Measurements from ENCODE around the gene SEMA3B.
"Not testable (repeated sequence)": the region's sequence is repeated elsewhere in the genome, so short reads cannot be mapped to it uniquely, and the experiment has no call there.

The SEMA3B gene

GRCh38 chr3:50260027-50260941 is 8.7 kb upstream of the SEMA3B start:
- Mint-ChIP-seq H3K27me3 (ENCODE audit: low read depth) (no peaks in the 10 kb centered on the region), H3K4me1 (ENCODE audit: low read depth) (peaks cover 5% of the 10 kb centered on the region), H3K36me3 (ENCODE audit: low read depth) (peaks cover 23% of the 10 kb centered on the region), H3K4me3 (peak overlapping the region; percentile 25), H3K9me3 (no peaks in the 10 kb centered on the region), H3K27ac (peak overlapping the region; percentile 72)

- no peaks in the 10 kb centered on the region for H3K27me3 Mint-ChIP-seq (ENCODE audit: low read depth)
- no peak overlapping the region for H3K4me3 Mint-ChIP-seq
- H3K27ac Mint-ChIP-seq: no peak overlapping the region
Observed at GRCh38 chr3:50260942-50261441, 8.0 kb upstream of the SEMA3B start.

GRCh38 chr3:50261505-50261904 is 7.4 kb upstream of the SEMA3B start:
- no peaks in the 10 kb centered on the region for H3K27me3 Mint-ChIP-seq (ENCODE audit: low read depth)

More at GRCh38 chr3:50260942-50261441, 8.0 kb upstream of the SEMA3B start:
- Mint-ChIP-seq H3K9me3 (no peaks in the 10 kb centered on the region), H3K4me1 (ENCODE audit: low read depth) (peaks cover 5% of the 10 kb centered on the region), H3K36me3 (ENCODE audit: low read depth) (peaks cover 23% of the 10 kb centered on the region)

GRCh38 chr3:50262200-50262599 is 6.7 kb upstream of the SEMA3B start:
- not testable (repeated sequence) for H3K27ac Mint-ChIP-seq; H3K27me3 Mint-ChIP-seq (ENCODE audit: low read depth); H3K4me1 Mint-ChIP-seq (ENCODE audit: low read depth); H3K4me3 Mint-ChIP-seq; H3K9me3 Mint-ChIP-seq
- peaks cover 12% of the 10 kb centered on the region for H3K36me3 Mint-ChIP-seq (ENCODE audit: low read depth)

More at GRCh38 chr3:50261505-50261904, 7.4 kb upstream of the SEMA3B start:
- peaks cover 18% of the 10 kb centered on the region for H3K36me3 Mint-ChIP-seq (ENCODE audit: low read depth)
- H3K27ac Mint-ChIP-seq: no peak overlapping the region
- H3K9me3 Mint-ChIP-seq: no peaks in the 10 kb centered on the region
- peaks cover 5% of the 10 kb centered on the region for H3K4me1 Mint-ChIP-seq (ENCODE audit: low read depth)
- no peak overlapping the region for H3K4me3 Mint-ChIP-seq

GRCh38 chr3:50262778-50263177 is 6.2 kb upstream of the SEMA3B start:
- Mint-ChIP-seq H3K27me3 (ENCODE audit: low read depth) (peaks cover 4% of the 10 kb centered on the region), H3K36me3 (ENCODE audit: low read depth) (peaks cover 8% of the 10 kb centered on the region), H3K4me1 (ENCODE audit: low read depth) (peaks cover 5% of the 10 kb centered on the region), H3K4me3 (no peak overlapping the region), H3K27ac (no peak overlapping the region), H3K9me3 (no peaks in the 10 kb centered on the region)

- Mint-ChIP-seq H3K36me3 (ENCODE audit: low read depth) (peaks cover 3% of the 10 kb centered on the region), H3K9me3 (no peaks in the 10 kb centered on the region), H3K27ac (no peak overlapping the region), H3K4me3 (no peak overlapping the region), H3K27me3 (ENCODE audit: low read depth) (peaks cover 14% of the 10 kb centered on the region), H3K4me1 (ENCODE audit: low read depth) (peaks cover 5% of the 10 kb centered on the region)
Observed at GRCh38 chr3:50263478-50264382, 5.2 kb upstream of the SEMA3B start.

GRCh38 chr3:50264383-50264963 is 4.5 kb upstream of the SEMA3B start:
- Mint-ChIP-seq H3K4me3 (no peak overlapping the region), H3K4me1 (ENCODE audit: low read depth) (peaks cover 3% of the 10 kb centered on the region), H3K27me3 (ENCODE audit: low read depth) (peaks cover 14% of the 10 kb centered on the region), H3K36me3 (ENCODE audit: low read depth) (no peaks in the 10 kb centered on the region), H3K27ac (no peak overlapping the region), H3K9me3 (no peaks in the 10 kb centered on the region)

- Mint-ChIP-seq H3K27me3 (ENCODE audit: low read depth) (peaks cover 14% of the 10 kb centered on the region), H3K9me3 (no peaks in the 10 kb centered on the region), H3K36me3 (ENCODE audit: low read depth) (no peaks in the 10 kb centered on the region), H3K4me1 (ENCODE audit: low read depth) (no peaks in the 10 kb centered on the region), H3K4me3 (no peak overlapping the region), H3K27ac (no peak overlapping the region)
Observed at GRCh38 chr3:50264964-50265485, 3.9 kb upstream of the SEMA3B start.

GRCh38 chr3:50265571-50265970 is 3.4 kb upstream of the SEMA3B start:
- H3K9me3 Mint-ChIP-seq: no peaks in the 10 kb centered on the region
- peaks cover 14% of the 10 kb centered on the region for H3K27me3 Mint-ChIP-seq (ENCODE audit: low read depth)
- no peaks in the 10 kb centered on the region for H3K36me3 Mint-ChIP-seq (ENCODE audit: low read depth)
- no peak overlapping the region for H3K4me3 Mint-ChIP-seq
- H3K4me1 Mint-ChIP-seq (ENCODE audit: low read depth): no peaks in the 10 kb centered on the region
- H3K27ac Mint-ChIP-seq: no peak overlapping the region

GRCh38 chr3:50266017-50266416 is 2.9 kb upstream of the SEMA3B start:
- no peaks in the 10 kb centered on the region for H3K36me3 Mint-ChIP-seq (ENCODE audit: low read depth)
- no peaks in the 10 kb centered on the region for H3K9me3 Mint-ChIP-seq
- H3K27ac Mint-ChIP-seq: no peak overlapping the region
- no peak overlapping the region for H3K4me3 Mint-ChIP-seq
- no peaks in the 10 kb centered on the region for H3K4me1 Mint-ChIP-seq (ENCODE audit: low read depth)
- peaks cover 14% of the 10 kb centered on the region for H3K27me3 Mint-ChIP-seq (ENCODE audit: low read depth)

- Mint-ChIP-seq H3K36me3 (ENCODE audit: low read depth) (no peaks in the 10 kb centered on the region), H3K4me3 (no peak overlapping the region)
Observed at GRCh38 chr3:50266836-50267235, 2.1 kb upstream of the SEMA3B start.

GRCh38 chr3:50267280-50267913 is 1.6 kb upstream of the SEMA3B start:
- Mint-ChIP-seq H3K4me3 (no peak overlapping the region), H3K4me1 (ENCODE audit: low read depth) (peaks cover 7% of the 10 kb centered on the region), H3K9me3 (no peaks in the 10 kb centered on the region), H3K27ac (no peak overlapping the region), H3K27me3 (ENCODE audit: low read depth) (peaks cover 14% of the 10 kb centered on the region), H3K36me3 (ENCODE audit: low read depth) (no peaks in the 10 kb centered on the region)

More at GRCh38 chr3:50266836-50267235, 2.1 kb upstream of the SEMA3B start:
- no peaks in the 10 kb centered on the region for H3K9me3 Mint-ChIP-seq
- H3K27me3 Mint-ChIP-seq (ENCODE audit: low read depth): peaks cover 14% of the 10 kb centered on the region
- H3K27ac Mint-ChIP-seq: no peak overlapping the region
- H3K4me1 Mint-ChIP-seq (ENCODE audit: low read depth): peaks cover 4% of the 10 kb centered on the region

GRCh38 chr3:50268276-50268675 is 671 bp upstream of the SEMA3B start:
- H3K27ac Mint-ChIP-seq: no peak overlapping the region
- no peak overlapping the region for H3K4me3 Mint-ChIP-seq
- no peaks in the 10 kb centered on the region for H3K36me3 Mint-ChIP-seq (ENCODE audit: low read depth)
- H3K4me1 Mint-ChIP-seq (ENCODE audit: low read depth): peaks cover 9% of the 10 kb centered on the region
- H3K9me3 Mint-ChIP-seq: no peaks in the 10 kb centered on the region
- peaks cover 18% of the 10 kb centered on the region for H3K27me3 Mint-ChIP-seq (ENCODE audit: low read depth)

GRCh38 chr3:50269460-50269859 is 513 bp downstream of the SEMA3B start:
- Mint-ChIP-seq H3K4me1 (ENCODE audit: low read depth) (peaks cover 13% of the 10 kb centered on the region), H3K9me3 (no peaks in the 10 kb centered on the region), H3K36me3 (ENCODE audit: low read depth) (no peaks in the 10 kb centered on the region), H3K4me3 (no peak overlapping the region), H3K27me3 (ENCODE audit: low read depth) (peaks cover 23% of the 10 kb centered on the region), H3K27ac (no peak overlapping the region)
